H9 (cell line): ENCODE data around the gene FBN3. TPM values are rescaled to one million over a fixed set of nuclear protein-coding genes. Genes with fewer than 3 reads are reported as not detected.

Experiments used
- DNase-seq: peaks from one replicate; pipeline ENCODE4 v3.0.0-alpha.2; 2017
- H2AFZ ChIP-seq: one replicate; pipeline ENCODE4 v1.6.1; 2013; ENCODE audit warnings: mild to moderate bottlenecking, low read length, control low read depth, moderate library complexity
- H2AK5ac ChIP-seq: 2 replicates; pipeline ENCODE4 v1.6.1; 2013; ENCODE audit warnings: low read length, control low read depth, mixed read lengths; ENCODE audit not compliant: insufficient read length
- H2BK120ac ChIP-seq: one replicate; pipeline ENCODE4 v1.6.1; 2013; ENCODE audit warnings: low read depth, mild to moderate bottlenecking, low read length, control low read depth, inconsistent platforms; ENCODE audit not compliant: poor library complexity, severe bottlenecking
- H2BK12ac ChIP-seq: 2 replicates; pipeline ENCODE4 v1.6.1; 2013; ENCODE audit warnings: low read length, control low read depth, mixed read lengths, low read depth; ENCODE audit not compliant: insufficient read length
- H2BK15ac ChIP-seq: 2 replicates; pipeline ENCODE4 v1.6.1; 2013; ENCODE audit warnings: low read depth, low read length, control low read depth
- H2BK20ac ChIP-seq: one replicate; pipeline ENCODE4 v1.6.1; 2013; ENCODE audit warnings: low read depth, mild to moderate bottlenecking, low read length, control low read depth, inconsistent platforms; ENCODE audit not compliant: poor library complexity, severe bottlenecking
- H2BK5ac ChIP-seq: 2 replicates; pipeline ENCODE4 v1.6.1; 2013; ENCODE audit warnings: low read length, control low read depth, mixed read lengths; ENCODE audit not compliant: insufficient read length
- H3K14ac ChIP-seq: 2 replicates; pipeline ENCODE4 v1.6.1; 2013; ENCODE audit warnings: low read length, control low read depth; ENCODE audit not compliant: insufficient read depth
- H3K18ac ChIP-seq: 2 replicates; pipeline ENCODE4 v1.6.1; 2013; ENCODE audit warnings: low read depth, mild to moderate bottlenecking, mixed read lengths, low read length, control low read depth; ENCODE audit not compliant: insufficient read length
- H3K23ac ChIP-seq: 2 replicates; pipeline ENCODE4 v1.6.1; 2013; ENCODE audit warnings: low read length, control low read depth, mixed read lengths, low read depth; ENCODE audit not compliant: insufficient read length
- H3K23me2 ChIP-seq: 2 replicates; pipeline ENCODE4 v1.6.1; 2013; ENCODE audit warnings: low read depth, mild to moderate bottlenecking, mixed read lengths, low read length, control low read depth; ENCODE audit not compliant: insufficient read length, poor library complexity, severe bottlenecking
- H3K27ac ChIP-seq: 2 replicates; pipeline ENCODE4 v1.5.1; 2013; ENCODE audit warnings: low read length, control low read depth, mixed read lengths, low read depth; ENCODE audit not compliant: insufficient read length
- H3K27me3 ChIP-seq: 2 replicates; pipeline ENCODE4 v1.6.1; 2013; ENCODE audit warnings: low read length, control low read depth, inconsistent platforms; ENCODE audit not compliant: insufficient read depth
- H3K4ac ChIP-seq: 2 replicates; pipeline ENCODE4 v1.6.1; 2013; ENCODE audit warnings: low read depth, mild to moderate bottlenecking, control low read depth, inconsistent platforms, low read length, moderate library complexity
- H3K4me1 ChIP-seq: 2 replicates; pipeline ENCODE4 v1.6.1; 2013; ENCODE audit warnings: low read length, control low read depth, inconsistent platforms; ENCODE audit not compliant: insufficient read depth
- H3K4me2 ChIP-seq: 2 replicates; pipeline ENCODE4 v1.6.1; 2013; ENCODE audit warnings: low read length, control low read depth, mixed read lengths; ENCODE audit not compliant: insufficient read length, insufficient read depth
- H3K56ac ChIP-seq: 2 replicates; pipeline ENCODE4 v1.6.1; 2013; ENCODE audit warnings: low read depth, mild to moderate bottlenecking, mixed read lengths, low read length, control low read depth; ENCODE audit not compliant: insufficient read length
- H3K79me1 ChIP-seq: 2 replicates; pipeline ENCODE4 v1.6.1; 2013; ENCODE audit warnings: low read depth, mild to moderate bottlenecking, moderate library complexity, low read length, control low read depth, inconsistent platforms; ENCODE audit not compliant: insufficient read depth, poor library complexity, severe bottlenecking
- H3K79me2 ChIP-seq: 2 replicates; pipeline ENCODE4 v1.6.1; 2013; ENCODE audit warnings: low read length, control low read depth, inconsistent platforms; ENCODE audit not compliant: insufficient read depth
- H3K9ac ChIP-seq: 2 replicates; pipeline ENCODE4 v1.6.1; 2013; ENCODE audit warnings: low read length, control low read depth, mixed read lengths; ENCODE audit not compliant: insufficient read length; ENCODE audit errors: extremely low read depth
- H3K9me3 ChIP-seq: one replicate; pipeline ENCODE4 v1.6.1; 2013; ENCODE audit warnings: low read depth, low read length, inconsistent platforms; ENCODE audit not compliant: control insufficient read depth
- H3T11ph ChIP-seq: one replicate; pipeline ENCODE4 v1.6.1; 2013; ENCODE audit warnings: mild to moderate bottlenecking, low read length, control low read depth, inconsistent platforms
- H4K20me1 ChIP-seq: one replicate; pipeline ENCODE4 v1.6.1; 2013; ENCODE audit not compliant: control insufficient read depth, insufficient read length, insufficient read depth
- H4K5ac ChIP-seq: 2 replicates; pipeline ENCODE4 v1.6.1; 2013; ENCODE audit warnings: low read depth, mild to moderate bottlenecking, mixed read lengths, low read length, control low read depth; ENCODE audit not compliant: insufficient read length
- H4K8ac ChIP-seq: replicated peaks from 2 replicates; pipeline ENCODE4 v1.6.1; 2013; ENCODE audit warnings: low read length, control low read depth, mixed read lengths, low read depth; ENCODE audit not compliant: insufficient read length
- H4K91ac ChIP-seq: 2 replicates; pipeline ENCODE4 v1.6.1; 2013; ENCODE audit warnings: low read depth, mild to moderate bottlenecking, moderate library complexity, mixed read lengths, low read length, control low read depth; ENCODE audit not compliant: insufficient read length
- H3K27ac Mint-ChIP-seq, 3 experiments: 2 replicates in 2 of 3; 3 replicates in 1 of 3; pipeline ENCODE4 v1.8.0; 2020 to 2021; ENCODE audit warnings: mixed read lengths in 3 of 3, mild to moderate bottlenecking in 1 of 3, moderate library complexity in 1 of 3
- H3K27me3 Mint-ChIP-seq: 2 replicates; pipeline ENCODE4 v1.8.0; 2021; ENCODE audit warnings: low read depth, mild to moderate bottlenecking, moderate library complexity, mixed read lengths
- H3K36me3 Mint-ChIP-seq, 3 experiments: 2 replicates in 2 of 3; 3 replicates in 1 of 3; pipeline ENCODE4 v1.8.0; 2020 to 2021; ENCODE audit warnings: low read depth in 3 of 3, mixed read lengths in 3 of 3; ENCODE audit not compliant: insufficient read depth in 1 of 3
- H3K4me1 Mint-ChIP-seq, 2 experiments: 2 replicates each; pipeline ENCODE4 v1.8.0; 2020; ENCODE audit warnings: mixed read lengths in 2 of 2
- H3K4me3 Mint-ChIP-seq, 2 experiments: 2 replicates in 1 of 2; 3 replicates in 1 of 2; pipeline ENCODE4 v1.8.0; 2020 to 2021; ENCODE audit warnings: mild to moderate bottlenecking in 2 of 2, mixed read lengths in 2 of 2, moderate library complexity in 1 of 2
- H3K9me3 Mint-ChIP-seq, 2 experiments: 2 replicates in 1 of 2; 3 replicates in 1 of 2; pipeline ENCODE4 v1.8.0; 2020; ENCODE audit warnings: mild to moderate bottlenecking in 2 of 2, mixed read lengths in 2 of 2, moderate library complexity in 1 of 2
- WGBS: extraction: QIAGEN DNeasy Blood & Tissue Kit; methylation state at CpG from one replicate; pipeline ENCODE4 v1.1.7; 2013; ENCODE audit warnings: missing lambda C conversion rate, low lambda C conversion rate, mixed read lengths; ENCODE audit not compliant: insufficient read length; ENCODE audit errors: extremely low coverage; 5-methylcytosine and 5-hydroxymethylcytosine counted together
- total RNA-seq: library from RNA; stranded (reverse); gene quantifications from 2 replicates; pipeline ENCODE4 v1.2.1, GENCODE V29; 2021
- TF ChIP-seq, protein P1 (sequence below): fragments of 200-600 bp; sonication (generic); conservative IDR thresholded peaks from 3 replicates; pipeline ENCODE4 v1.8.0; 2021; ENCODE audit warnings: antibody characterized with exemption, mild to moderate bottlenecking

FBN3 gene
- total RNA-seq, 1 experiment from 2014 or later = 31.0 TPM

DNA sequence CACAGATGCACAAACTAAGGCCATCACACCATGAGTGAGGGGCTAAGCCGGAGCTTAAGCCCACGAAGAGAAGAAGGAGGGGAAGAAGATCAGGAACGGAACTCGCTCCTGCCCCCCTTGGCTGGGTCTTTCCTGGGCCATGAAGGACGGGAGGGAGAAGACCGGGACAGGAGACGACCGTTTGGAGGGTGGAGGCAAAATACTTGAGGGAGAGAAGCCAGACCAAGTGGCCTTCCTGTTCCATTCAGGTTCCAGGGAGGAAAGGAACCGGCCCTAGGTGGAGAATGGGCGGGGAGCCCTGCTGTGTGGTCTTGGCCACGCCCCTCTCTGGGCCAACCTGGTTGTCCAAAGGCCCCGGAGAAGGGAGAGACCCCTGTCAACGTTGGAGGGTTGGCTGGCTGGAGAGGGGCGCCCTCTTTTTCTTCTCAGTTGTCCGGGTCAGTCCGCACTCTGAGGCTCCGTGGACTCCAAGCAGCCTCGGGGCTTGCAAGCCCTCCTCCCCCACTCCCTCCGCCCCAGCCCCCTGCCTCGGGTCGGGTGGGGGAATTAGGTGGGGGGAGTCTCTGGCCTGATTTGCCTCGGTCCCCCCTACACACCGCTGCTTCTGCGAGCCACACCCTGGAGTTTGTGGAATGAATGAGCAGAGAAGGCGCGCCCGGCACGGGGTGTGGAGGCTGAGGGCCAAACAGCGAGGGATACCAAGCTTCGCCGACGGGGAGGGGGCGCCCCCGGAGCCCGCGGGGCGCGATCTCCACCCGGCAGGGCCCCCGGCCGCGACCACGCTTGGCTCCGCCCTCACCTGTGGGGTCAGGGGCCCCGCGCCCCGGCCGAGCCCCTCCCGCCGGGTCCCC lies 757 bp downstream of the FBN3 start:
- Histone ChIP-seq H3K4ac (no peak overlapping the region), H4K91ac (no peak overlapping the region), H4K5ac (no peak overlapping the region), H3K27me3 (no peaks in the 10 kb centered on the region), H3T11ph (no peak overlapping the region), H3K27ac (no peak overlapping the region), H3K79me1 (no peaks in the 10 kb centered on the region), H3K23ac (no peak overlapping the region), H3K56ac (no peak overlapping the region), H2BK15ac (no peak overlapping the region), H3K14ac (no peak overlapping the region), H3K79me2 (no peaks in the 10 kb centered on the region), H3K9me3 (no peaks in the 10 kb centered on the region), H2BK20ac (no peak overlapping the region), H3K23me2 (peaks cover 6% of the 10 kb centered on the region), H3K9ac (no peak overlapping the region), H3K4me2 (peak overlapping the region; percentile 21), H2BK12ac (no peak overlapping the region), H4K8ac (no peak overlapping the region), H3K18ac (no peak overlapping the region), H2BK5ac (no peak overlapping the region), H2BK120ac (no peak overlapping the region), H2AFZ (no peak overlapping the region), H3K4me1 (no peaks in the 10 kb centered on the region), H4K20me1 (no peaks in the 10 kb centered on the region), H2AK5ac (no peak overlapping the region)
- Mint-ChIP-seq H3K9me3 (no peaks in the 10 kb centered on the region), H3K36me3 (peaks cover 0 to 15% (median 9%) of the 10 kb centered on the region in 3 experiments; a peak in 3 of 7 replicates), H3K27ac (peak overlapping the region; percentile 82 to 90 (median 83); a peak in 6 of 7 replicates), H3K4me1 (peaks cover 35 to 39% of the 10 kb centered on the region in 2 experiments), H3K4me3 (peak overlapping the region; percentile 77 to 84), H3K27me3 (peaks cover 3% of the 10 kb centered on the region)
- TF ChIP-seq, protein P1, sequence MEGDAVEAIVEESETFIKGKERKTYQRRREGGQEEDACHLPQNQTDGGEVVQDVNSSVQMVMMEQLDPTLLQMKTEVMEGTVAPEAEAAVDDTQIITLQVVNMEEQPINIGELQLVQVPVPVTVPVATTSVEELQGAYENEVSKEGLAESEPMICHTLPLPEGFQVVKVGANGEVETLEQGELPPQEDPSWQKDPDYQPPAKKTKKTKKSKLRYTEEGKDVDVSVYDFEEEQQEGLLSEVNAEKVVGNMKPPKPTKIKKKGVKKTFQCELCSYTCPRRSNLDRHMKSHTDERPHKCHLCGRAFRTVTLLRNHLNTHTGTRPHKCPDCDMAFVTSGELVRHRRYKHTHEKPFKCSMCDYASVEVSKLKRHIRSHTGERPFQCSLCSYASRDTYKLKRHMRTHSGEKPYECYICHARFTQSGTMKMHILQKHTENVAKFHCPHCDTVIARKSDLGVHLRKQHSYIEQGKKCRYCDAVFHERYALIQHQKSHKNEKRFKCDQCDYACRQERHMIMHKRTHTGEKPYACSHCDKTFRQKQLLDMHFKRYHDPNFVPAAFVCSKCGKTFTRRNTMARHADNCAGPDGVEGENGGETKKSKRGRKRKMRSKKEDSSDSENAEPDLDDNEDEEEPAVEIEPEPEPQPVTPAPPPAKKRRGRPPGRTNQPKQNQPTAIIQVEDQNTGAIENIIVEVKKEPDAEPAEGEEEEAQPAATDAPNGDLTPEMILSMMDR = no peak
- no CpG with 5 or more reads among the region's 50 CpGs for WGBS
- DNase-seq = peak; percentile 94
